ENCODE measurements around the gene KRI1. TPM values are rescaled to one million over a fixed set of nuclear protein-coding genes. Genes with fewer than 3 reads are reported as not detected.

The KRI1 gene
- total RNA-seq, 4 donors from 2014 or later = 16.0 to 28.0 (median 20.1) TPM

DNA sequence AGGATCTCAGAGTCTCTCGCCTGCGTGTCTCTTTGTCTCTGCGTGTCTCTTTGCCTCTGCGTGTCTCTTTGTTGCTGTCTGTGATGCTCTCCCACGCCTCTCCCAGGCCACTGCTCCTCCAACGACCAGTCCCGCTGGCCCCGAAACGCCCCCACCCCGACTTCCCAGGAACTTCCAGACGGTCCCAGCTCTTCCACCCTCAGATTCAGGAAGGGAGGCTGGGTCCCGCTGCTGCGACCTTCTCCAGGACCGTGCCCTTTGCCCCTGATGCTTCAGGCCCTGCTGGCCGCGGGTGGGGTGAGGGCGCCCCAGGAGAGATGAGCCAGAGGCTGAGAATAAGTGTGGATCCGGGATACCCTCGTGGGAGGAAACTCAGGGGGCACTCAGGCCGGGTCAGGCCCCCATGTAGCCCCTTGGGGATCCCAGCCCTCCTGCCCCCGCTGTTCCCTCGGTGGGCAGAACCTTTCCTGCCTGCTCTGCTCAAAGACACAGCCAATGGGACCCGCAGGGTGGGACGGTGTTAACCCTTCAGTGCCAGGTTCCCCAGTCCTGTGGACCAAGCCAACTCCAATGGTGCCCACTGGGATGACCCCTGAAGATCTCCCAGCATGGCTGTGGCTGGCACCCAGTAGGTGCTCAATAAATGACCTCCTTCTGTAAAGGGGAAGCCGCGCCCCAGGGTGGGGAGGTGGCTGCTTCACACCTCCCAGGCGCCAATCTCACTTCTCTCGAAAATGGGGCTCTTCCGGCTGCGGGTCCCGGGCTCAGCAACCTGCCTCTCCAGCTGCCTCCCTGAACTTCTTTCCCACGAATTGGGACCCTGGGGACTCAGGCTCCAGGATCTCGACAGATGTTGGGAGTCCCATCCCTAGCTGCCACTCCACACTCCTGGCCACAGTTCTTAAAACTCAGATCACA is 47.1 kb downstream of the KRI1 start:
- Histone ChIP-seq H3K4me3 (no peak overlapping the region), H3K4me1 (peaks cover 0 to 28% (median 4%) of the 10 kb centered on the region in 3 donors), H3K27me3 (peaks cover 85% of the 10 kb centered on the region), H3K27ac (no peak overlapping the region), H3K36me3 (no peaks in the 10 kb centered on the region), H3K9me3 (no peaks in the 10 kb centered on the region)
- 0 to 15% methylated on average over 8 to 10 of the region's 33 CpGs for WGBS, 2 donors (ENCODE audit: low coverage in 1 of 2)
- no peak for ATAC-seq
- TF ChIP-seq EP300 (IDR thresholded peaks at IDR 0.05) = no peak
- no peak for TF ChIP-seq POLR2AphosphoS5 (IDR thresholded peaks at IDR 0.05)

GRCh38 chr19:10517760-10518443 is 47.9 kb downstream of the KRI1 start:
- 1 to 6% methylated on average over 10 to 13 of the region's 27 CpGs for WGBS, 2 donors (ENCODE audit: low coverage in 1 of 2)
- ATAC-seq = no peak
- Histone ChIP-seq H3K27me3 (peaks cover 92% of the 10 kb centered on the region), H3K4me3 (peak overlapping the region in 1 of 2 donors; percentile 27), H3K36me3 (no peaks in the 10 kb centered on the region), H3K4me1 (peaks cover 0 to 28% (median 4%) of the 10 kb centered on the region in 3 donors), H3K27ac (no peak overlapping the region), H3K9me3 (no peaks in the 10 kb centered on the region)
- TF ChIP-seq CTCF (IDR thresholded peaks at IDR 0.05) (no peak), EP300 (IDR thresholded peaks at IDR 0.05) (no peak), POLR2A (IDR thresholded peaks at IDR 0.05) (no peak), POLR2AphosphoS5 (IDR thresholded peaks at IDR 0.05) (no peak)

DNA sequence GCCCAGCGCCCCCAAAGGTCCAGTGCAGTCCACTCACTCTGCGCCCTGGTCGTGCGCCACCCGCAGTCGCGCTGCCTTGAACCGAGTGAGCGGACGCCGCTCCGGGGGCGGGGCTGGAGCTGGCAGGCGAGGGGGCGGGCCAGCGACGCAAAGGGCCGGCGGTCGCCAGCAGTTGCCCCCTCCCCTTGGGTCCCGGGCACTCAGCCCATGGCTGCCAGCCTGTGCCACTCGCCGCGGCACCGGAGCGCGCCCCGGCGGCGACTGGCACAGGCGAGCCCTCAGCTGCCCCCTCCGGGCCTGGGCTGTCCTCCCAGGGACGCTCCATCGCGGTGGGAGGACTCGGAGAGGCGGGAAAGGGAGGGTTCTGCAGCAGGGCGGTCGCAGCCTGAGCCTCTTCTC is 48.5 kb downstream of the KRI1 start, which contains the start of gene S1PR5:
S1PR5 (minus strand) TSS at position 87 of the 399 bp plus-strand sequence. CDS start 2,436 bp downstream, outside the sequence.
- peak within 1 kb of the TSS in 1 of 2 donors; percentile 27 for H3K4me3 ChIP-seq
- no CpG with 5 or more reads among the region's 39 CpGs for WGBS, 2 donors (ENCODE audit: low coverage in 1 of 2)
- no peak for TF ChIP-seq POLR2A (IDR thresholded peaks at IDR 0.05)
- TF ChIP-seq EP300 (IDR thresholded peaks at IDR 0.05) = no peak
- TF ChIP-seq POLR2AphosphoS5 (IDR thresholded peaks at IDR 0.05) = no peak
- no peak for TF ChIP-seq CTCF (IDR thresholded peaks at IDR 0.05)
- H3K27ac ChIP-seq = no peak within 1 kb of the TSS
- H3K9me3 ChIP-seq = no peaks in the 10 kb centered on the region
- H3K36me3 ChIP-seq = no peaks in the 10 kb centered on the region
- peaks cover 0 to 28% (median 4%) of the 10 kb centered on the region in 3 donors for H3K4me1 ChIP-seq
- H3K27me3 ChIP-seq = peaks cover 98% of the 10 kb centered on the region
- ATAC-seq = no peak

DNA sequence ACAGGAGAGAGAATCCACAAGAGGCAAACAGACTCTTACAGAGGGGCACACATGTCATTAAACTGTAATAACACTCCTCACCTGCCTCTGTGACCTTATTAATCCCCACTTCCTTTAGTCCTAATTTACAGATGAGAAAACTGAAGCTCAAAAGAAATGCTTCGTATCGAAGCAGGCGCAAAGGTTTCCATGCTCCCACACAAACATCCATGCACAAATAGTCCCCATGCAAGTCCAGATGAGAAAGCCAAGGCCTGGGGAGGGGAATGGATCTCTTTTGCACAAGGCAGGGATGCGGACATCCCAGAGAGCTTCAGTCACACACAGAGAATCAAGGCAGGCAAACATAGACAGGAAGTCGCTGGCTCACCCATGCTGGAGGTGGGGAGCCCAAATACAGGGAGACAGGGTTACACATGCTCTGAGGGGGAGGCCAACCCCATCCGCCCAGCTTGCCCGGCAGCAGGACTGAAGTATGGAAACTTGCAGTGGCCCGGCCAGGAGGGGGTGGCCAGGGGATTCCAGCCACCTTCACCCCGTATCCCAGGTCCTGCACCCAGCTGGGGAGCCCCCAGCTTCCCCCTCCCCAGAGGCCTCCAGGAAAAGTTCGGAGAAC is 49.0 kb downstream of the KRI1 start:
- Histone ChIP-seq H3K4me1 (peaks cover 0 to 28% (median 4%) of the 10 kb centered on the region in 3 donors), H3K27ac (no peak overlapping the region), H3K36me3 (no peaks in the 10 kb centered on the region), H3K4me3 (peak overlapping the region in 1 of 2 donors; percentile 27), H3K27me3 (peaks cover 100% of the 10 kb centered on the region), H3K9me3 (no peaks in the 10 kb centered on the region)
- no peak for ATAC-seq
- TF ChIP-seq POLR2A (IDR thresholded peaks at IDR 0.05) = no peak
- no peak for TF ChIP-seq EP300 (IDR thresholded peaks at IDR 0.05)
- no peak for TF ChIP-seq CTCF (IDR thresholded peaks at IDR 0.05)
- no peak for TF ChIP-seq POLR2AphosphoS5 (IDR thresholded peaks at IDR 0.05)
- WGBS, 2 donors (ENCODE audit: low coverage in 1 of 2) = 54 to 62% methylated on average over 3 of the region's 10 CpGs

DNA sequence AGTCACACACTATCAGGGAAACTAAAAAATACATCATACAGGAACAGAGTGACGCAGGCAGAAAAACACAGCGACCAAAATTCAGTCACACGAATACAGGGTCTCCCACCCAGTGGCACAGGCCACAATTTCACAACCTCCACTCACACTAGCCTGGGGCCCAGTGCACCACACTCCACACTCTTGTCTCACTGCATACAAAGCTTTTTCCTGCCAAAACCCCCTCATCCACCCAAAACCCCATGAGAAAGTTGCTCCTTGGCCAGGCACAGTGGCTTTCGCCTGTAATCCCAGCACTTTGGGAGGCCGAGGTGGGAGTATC is 49.8 kb downstream of the KRI1 start:
- peaks cover 100% of the 10 kb centered on the region for H3K27me3 ChIP-seq
- 79 to 90% methylated on average over 3 of the region's 5 CpGs for WGBS, 2 donors (ENCODE audit: low coverage in 1 of 2)
- no peak overlapping the region for H3K4me3 ChIP-seq
- no peaks in the 10 kb centered on the region for H3K9me3 ChIP-seq
- TF ChIP-seq POLR2AphosphoS5 (IDR thresholded peaks at IDR 0.05) (no peak), EP300 (IDR thresholded peaks at IDR 0.05) (no peak), POLR2A (IDR thresholded peaks at IDR 0.05) (no peak), CTCF (IDR thresholded peaks at IDR 0.05) (no peak)
- no peak for ATAC-seq
- H3K27ac ChIP-seq = no peak overlapping the region
- peaks cover 0 to 28% (median 4%) of the 10 kb centered on the region in 3 donors for H3K4me1 ChIP-seq
- H3K36me3 ChIP-seq = no peaks in the 10 kb centered on the region

Data from gastroesophageal sphincter (tissue), 4 donors.